ENCODE results near the gene TMEM107.

Gene TMEM107

DNA sequence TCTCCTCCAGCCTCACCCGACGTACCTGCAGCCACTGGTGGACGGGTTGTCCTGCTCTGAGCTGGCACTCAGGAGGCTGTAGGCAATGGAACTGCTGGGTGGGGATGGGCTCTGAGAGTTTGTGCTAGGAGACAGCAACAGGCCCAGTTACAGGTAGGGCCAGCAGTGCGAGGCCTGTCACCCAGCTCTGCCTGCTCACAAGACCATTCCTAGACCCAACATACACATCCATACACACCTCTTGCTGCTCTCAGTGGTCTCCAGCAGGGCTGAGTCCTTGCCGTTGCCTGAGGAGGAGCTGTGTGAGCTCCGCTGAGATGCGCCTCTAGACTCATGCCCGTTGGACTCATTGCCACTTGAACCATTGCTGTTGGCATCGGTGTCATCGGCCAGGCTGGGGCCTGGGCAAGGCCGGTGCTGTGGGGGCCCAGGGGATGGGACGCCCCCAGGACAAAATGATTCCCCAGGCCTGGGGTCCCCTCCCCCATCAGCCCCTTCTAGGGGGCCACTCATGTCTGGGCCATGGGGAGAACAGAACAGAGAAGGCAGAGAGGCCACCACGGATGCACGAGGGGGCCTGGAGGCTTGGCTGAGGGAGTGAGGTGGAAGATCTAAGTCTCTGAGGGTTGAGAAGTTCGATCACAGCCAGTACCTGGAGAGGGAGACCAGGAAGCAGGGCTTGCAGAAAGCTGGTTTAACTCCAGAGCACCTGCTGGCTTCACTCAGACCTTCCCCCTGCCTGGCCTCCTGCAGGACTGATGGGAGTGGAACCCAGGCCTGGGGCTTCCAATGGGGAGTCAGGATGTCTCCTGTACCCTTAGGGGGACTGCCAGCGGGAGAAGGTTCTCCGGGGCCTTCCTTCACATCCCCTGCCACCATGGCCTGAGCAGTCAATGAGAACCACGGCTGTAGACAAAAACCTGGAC is 25.7 kb downstream of the TMEM107 start:
- no peak for DNase-seq (ENCODE audit: low read depth in 2 of 2)

DNA sequence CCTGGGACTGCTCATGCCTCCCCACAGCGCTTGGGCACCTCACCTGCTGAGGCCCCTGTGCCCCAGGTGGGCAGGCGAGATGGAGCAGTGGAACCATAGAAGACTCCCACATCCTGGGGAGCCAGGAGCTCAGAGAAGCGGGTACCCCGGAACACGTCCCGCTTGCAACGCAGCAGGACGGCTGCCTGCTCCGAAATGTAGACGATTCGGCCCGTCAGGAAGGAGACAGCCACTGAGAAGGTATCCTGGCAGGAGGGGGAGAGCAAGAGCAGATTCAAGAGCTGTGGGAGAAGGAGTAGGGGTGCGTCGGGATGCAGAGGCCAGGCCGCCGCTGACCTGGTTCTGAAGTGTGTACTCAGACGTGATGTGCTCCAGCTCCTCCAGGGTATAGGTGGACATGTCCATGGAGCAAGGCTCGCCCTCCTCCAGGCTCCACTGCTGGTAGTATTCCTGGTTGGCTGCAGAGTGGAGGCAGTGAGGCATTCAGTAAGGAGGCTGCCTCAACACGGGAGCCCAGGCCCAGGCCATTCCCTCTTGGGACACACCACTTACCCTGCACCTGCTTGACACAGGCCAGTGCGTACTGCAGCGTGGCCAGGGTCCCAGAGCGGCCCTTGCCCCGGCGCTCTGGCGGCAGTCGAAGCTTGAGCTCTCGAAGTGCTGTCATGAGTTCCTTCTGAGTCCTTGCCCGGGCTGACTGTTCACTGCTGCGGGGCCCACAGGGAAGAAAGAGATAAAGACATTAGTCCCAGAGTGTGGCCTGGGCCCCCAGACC is 26.6 kb downstream of the TMEM107 start:
- DNase-seq (ENCODE audit: low read depth in 2 of 2): no peak

DNA sequence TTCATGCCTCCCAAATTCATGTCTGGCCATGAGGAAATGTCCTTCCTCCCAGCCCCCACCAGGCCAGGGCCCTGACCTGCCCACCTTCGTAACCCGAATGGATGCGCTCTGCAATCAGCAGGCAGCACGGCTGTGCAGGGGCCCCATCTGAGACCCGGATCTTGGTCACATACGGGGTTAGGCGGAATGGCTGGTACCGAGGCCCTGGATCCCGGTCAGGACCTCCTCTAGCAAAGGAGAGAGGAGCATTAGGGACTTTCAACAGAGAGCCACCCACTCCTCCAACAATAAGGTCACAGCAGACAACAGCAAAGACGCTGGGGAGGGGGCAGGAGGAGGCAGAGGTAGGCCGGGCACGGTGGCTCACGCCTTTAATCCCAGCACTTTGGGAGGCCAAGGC is 27.6 kb downstream of the TMEM107 start:
- DNase-seq (ENCODE audit: low read depth in 2 of 2): no peak

- no peak for DNase-seq (ENCODE audit: low read depth in 2 of 2)
Observed at GRCh38 chr17:8147805-8148404, 28.3 kb downstream of the TMEM107 start.

DNA sequence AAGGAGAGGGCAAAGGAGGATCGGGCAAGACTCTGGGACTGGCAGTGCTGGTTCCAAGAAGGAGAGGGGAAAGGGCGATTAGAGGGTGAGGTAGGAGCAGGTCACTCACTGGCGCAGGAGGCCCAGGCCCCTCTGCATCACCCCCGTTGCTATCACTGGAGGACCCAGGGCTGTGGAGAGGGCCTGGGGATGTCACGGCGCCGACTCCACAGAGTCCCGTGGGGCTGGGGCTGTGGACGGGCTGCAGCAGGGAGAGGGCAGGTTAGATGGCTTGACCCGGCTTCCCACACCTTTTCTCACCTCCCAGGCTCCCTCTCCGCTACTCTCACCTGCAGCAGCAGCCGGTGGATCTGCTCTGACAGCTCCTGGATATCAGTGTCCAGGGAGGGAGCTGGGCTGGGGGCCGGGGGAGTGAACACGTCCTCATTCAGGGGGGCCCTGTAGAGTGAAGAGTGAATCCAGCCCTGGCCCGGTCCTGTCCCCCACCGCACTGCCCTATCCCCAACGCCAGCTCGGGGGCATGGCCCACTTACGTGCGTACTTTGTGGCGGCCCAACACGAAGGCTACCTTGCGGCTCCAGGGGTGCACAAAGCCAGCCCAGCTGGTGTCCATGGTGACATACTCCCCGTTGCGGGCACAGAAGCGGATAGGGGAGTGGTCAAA is 28.9 kb downstream of the TMEM107 start:
- DNase-seq (ENCODE audit: low read depth in 2 of 2): no peak

GRCh38 chr17:8146381-8147140 is 29.6 kb downstream of the TMEM107 start:
- DNase-seq (ENCODE audit: low read depth in 2 of 2): no peak

GRCh38 chr17:8145811-8146210 is 30.4 kb downstream of the TMEM107 start:
- DNase-seq (ENCODE audit: low read depth in 2 of 2): no peak

- DNase-seq (ENCODE audit: low read depth in 2 of 2): no peak
Observed at GRCh38 chr17:8144401-8145231, 31.6 kb downstream of the TMEM107 start.

- DNase-seq (ENCODE audit: low read depth in 2 of 2): no peak
Observed at GRCh38 chr17:8143581-8144400, 32.4 kb downstream of the TMEM107 start.

DNA sequence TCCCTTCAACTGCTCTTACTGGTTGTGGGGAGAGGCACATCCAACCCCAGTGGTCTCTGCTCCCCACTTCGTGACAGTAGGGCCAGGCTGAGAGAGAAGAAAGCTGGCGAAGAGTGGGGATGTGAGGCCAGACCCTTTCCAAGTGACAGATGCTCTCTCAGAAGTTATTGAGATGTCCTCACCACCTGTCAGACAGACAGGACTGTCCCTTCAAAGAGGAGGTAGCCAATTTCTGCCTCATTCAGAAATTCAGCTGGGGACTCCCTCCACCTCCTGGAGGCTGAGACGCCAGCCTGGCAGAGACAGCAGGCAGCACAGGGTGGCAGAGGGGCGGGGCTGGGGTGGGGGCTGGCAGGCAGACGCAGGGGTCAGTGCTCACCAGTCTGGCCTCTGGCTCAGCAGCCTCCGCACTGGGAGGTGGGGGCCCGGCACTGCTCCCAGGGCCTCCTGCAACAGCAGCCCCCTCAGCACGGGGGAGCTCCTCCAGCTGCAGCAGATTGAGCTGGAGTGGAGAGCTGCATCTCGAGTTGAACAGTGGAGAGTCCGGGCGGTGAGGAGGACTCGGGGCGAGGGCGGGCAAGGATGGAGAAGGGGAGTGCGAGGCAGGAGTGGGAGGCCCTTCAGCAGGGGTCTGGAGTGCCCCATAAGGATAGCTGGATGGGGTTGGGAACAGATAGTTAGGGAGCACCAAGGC is 33.1 kb downstream of the TMEM107 start:
- DNase-seq (ENCODE audit: low read depth in 2 of 2): no peak

- DNase-seq (ENCODE audit: low read depth in 2 of 2): no peak
Observed at GRCh38 chr17:8142158-8142886, 33.9 kb downstream of the TMEM107 start.

DNA sequence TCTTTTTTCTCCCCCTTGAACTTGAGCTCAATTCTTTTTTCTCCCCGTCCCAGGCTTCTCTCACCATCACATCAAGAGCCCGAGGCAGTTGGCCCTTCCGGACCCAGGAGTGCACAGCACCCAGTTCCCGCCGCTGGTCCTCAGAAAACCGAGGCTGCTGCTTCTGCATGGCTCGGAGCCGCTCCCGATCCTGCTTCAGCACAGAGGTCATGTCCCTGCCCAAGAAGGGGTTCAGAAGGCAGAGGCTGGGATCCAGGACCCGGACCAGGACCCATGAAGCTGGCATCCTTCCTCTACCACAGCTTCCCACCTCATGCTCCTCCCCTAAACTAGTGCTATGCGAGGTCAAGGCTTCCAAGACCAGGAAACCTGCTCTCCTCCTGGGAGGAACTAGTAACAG is 34.4 kb downstream of the TMEM107 start:
- DNase-seq (ENCODE audit: low read depth in 2 of 2): no peak

GRCh38 chr17:8141045-8141444 is 35.1 kb downstream of the TMEM107 start:
- no peak for DNase-seq (ENCODE audit: low read depth in 2 of 2)

DNA sequence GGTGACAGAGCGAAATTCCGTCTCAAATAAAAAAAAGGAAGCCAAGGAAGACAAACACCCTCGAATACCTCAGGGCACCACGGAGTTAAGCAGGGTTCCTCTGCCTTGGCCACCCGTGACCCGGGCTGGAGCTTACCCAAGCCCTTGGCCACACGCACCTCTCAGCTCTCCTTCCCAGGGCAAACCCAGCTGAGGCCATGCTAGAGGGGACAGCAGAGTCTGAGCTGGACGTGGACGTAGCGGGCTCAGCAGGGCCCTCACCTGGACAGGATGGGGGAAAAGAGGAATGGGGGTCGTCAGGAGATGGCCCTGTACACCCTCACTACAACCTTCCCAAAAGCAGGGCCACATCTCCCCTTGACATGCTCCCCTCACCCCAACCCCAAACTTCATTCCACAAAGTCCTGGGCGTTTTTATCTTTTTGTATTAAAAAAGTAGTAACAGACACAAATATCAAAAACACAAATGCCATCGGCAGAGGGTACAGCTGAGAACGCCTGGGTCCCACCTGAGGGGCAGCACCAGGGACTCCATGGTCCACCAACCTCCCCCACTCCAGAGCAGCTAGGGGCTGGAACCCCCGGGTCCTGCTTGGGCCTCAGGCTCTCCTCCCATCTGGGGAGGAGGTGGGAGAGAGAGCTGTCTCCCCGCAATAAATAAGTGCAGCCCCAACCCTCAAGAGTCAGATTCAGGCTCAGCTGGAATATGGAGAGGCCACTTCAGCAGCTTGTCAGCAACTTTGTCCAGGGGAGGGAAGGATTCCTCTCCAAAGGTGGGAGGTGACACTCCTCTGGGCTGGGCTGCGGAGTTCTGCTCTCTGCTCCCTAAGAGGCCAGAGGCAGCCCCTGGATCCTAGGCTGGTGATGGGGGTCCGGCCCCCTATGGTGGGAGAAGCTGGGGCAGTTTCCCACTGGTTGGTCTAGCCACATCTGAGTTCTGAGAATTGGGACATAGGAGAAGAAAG is 35.8 kb downstream of the TMEM107 start:
- DNase-seq (ENCODE audit: low read depth in 2 of 2): no peak

DNA sequence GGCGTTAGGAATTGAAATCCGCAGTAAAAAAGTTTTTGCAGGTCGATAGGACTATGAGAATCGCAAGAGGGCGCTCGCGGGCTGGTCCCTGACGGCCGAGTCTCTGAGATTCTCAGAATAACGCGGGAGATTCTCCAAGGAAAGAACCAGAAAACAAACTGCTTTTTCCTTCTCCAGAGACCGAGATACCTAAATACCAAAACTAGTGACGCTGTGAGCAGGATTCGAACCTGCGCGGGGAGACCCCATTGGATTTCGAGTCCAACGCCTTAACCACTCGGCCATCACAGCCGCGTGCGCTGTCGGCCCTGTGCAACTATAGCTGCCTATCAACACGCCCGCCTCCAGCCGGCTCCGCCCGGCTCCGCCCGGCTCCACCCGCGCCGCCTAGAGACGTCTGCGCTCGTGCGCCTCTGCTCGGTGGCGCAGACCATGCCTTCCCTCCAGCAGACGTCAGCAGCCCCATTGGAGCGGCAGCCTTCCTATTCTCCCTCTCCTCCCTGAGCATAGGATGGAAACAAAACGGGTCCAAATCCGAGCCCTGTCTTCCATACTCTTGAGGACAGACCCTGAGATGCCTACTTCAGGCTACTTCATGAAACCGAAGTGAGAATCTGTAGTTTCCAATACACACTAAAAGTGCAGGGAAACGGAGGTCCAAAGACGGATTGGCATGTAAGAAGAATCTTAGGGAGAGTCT is 37.4 kb downstream of the TMEM107 start:
- DNase-seq (ENCODE audit: low read depth in 2 of 2): peak; percentile 90 to 92

DNA sequence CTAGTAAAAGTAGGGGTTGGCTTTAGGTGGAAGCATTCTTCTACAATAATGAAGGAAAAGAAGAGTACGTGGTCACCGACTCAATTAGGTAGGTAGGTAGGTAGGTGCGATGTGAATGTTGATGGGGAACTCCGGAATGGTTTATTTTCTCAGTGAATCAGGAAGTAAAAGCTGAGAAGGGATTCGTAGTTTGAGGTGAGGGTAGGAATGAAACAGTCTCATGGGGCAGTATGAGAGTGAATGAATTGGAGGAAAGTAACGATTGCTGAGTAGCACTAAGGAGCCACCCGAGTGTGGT is 37.9 kb downstream of the TMEM107 start:
- no peak for DNase-seq (ENCODE audit: low read depth in 2 of 2)
